HepG2 (cell line): Measurements from ENCODE around the gene FBH1. TPM values are rescaled to one million over a fixed set of nuclear protein-coding genes. Genes with fewer than 3 reads are reported as not detected.

Experiments used
- ATF3 ChIP-seq: sonication (generic); formaldehyde crosslinking; IDR thresholded peaks from 2 replicates; pipeline ENCODE4 v1.4.0; 2020; ENCODE audit warnings: missing genetic modification reagents
- ATF7 ChIP-seq, 2 experiments: fragments of 450-650 bp in 1 of 2; sonication (generic) in 1 of 2; formaldehyde crosslinking in 1 of 2; IDR thresholded peaks; 2 replicates each; pipeline versions ENCODE4 v1.4.0 to v1.6.1; 2016 to 2020; ENCODE audit warnings: antibody characterized with exemption in 1 of 2, mild to moderate bottlenecking in 1 of 2, missing genetic modification reagents in 1 of 2
- DBP ChIP-seq: sonication (generic); formaldehyde crosslinking; IDR thresholded peaks from 2 replicates; pipeline ENCODE4 v1.4.0; 2020; ENCODE audit warnings: missing genetic modification reagents; ENCODE audit errors: not compliant biosample characterization
- E2F1 ChIP-seq: sonication (generic); formaldehyde crosslinking; IDR thresholded peaks from 2 replicates; pipeline ENCODE4 v1.5.0; 2020; ENCODE audit warnings: missing genetic modification reagents
- FOSL1 ChIP-seq: sonication (generic); formaldehyde crosslinking; IDR thresholded peaks from 2 replicates; pipeline ENCODE4 v1.9.0; 2021; ENCODE audit warnings: missing genetic modification reagents, borderline replicate concordance
- GATAD1 ChIP-seq: IDR thresholded peaks from 2 replicates; pipeline ENCODE4 v1.6.1; 2016; ENCODE audit warnings: missing genetic modification reagents, missing compliant biosample characterization
- IKZF5 ChIP-seq: IDR thresholded peaks from 2 replicates; pipeline ENCODE4 v1.6.1; 2018; ENCODE audit warnings: missing genetic modification reagents, mild to moderate bottlenecking, missing compliant biosample characterization
- JARID2 ChIP-seq: sonication (generic); formaldehyde crosslinking; IDR thresholded peaks from 2 replicates; pipeline ENCODE4 v1.8.1; 2023; ENCODE audit warnings: missing genetic modification reagents, inconsistent platforms; ENCODE audit not compliant: insufficient replicate concordance
- MAZ ChIP-seq, 2 experiments: sonication (generic) in 1 of 2; formaldehyde crosslinking in 1 of 2; IDR thresholded peaks; 2 replicates each; pipeline versions ENCODE4 v1.5.0 to v1.6.1; 2012 to 2020; ENCODE audit warnings: low read depth in 2 of 2, mild to moderate bottlenecking in 2 of 2, borderline replicate concordance in 1 of 2, improper control_type of control experiment in 1 of 2, low read length in 1 of 2, missing genetic modification reagents in 1 of 2, moderate library complexity in 1 of 2
- REL ChIP-seq: sonication (generic); formaldehyde crosslinking; conservative IDR thresholded peaks from 2 replicates; pipeline ENCODE4 v1.8.0; 2022; ENCODE audit warnings: mild to moderate bottlenecking, missing genetic modification reagents, moderate library complexity
- TOPORS ChIP-seq: sonication (generic); formaldehyde crosslinking; IDR thresholded peaks from 2 replicates; pipeline ENCODE4 v1.8.0; 2023; ENCODE audit warnings: mild to moderate bottlenecking, missing genetic modification reagents
- ZFP36 ChIP-seq: fragments of 150-350 bp; IDR thresholded peaks from 2 replicates; pipeline ENCODE4 v1.6.1; 2018; ENCODE audit warnings: borderline replicate concordance, low read length, low read depth; ENCODE audit not compliant: partially characterized antibody
- ZMYM3 ChIP-seq: sonication (generic); formaldehyde crosslinking; IDR thresholded peaks from 2 replicates; pipeline ENCODE4 v1.5.1; 2020; ENCODE audit warnings: mild to moderate bottlenecking, missing genetic modification reagents
- ZNF138 ChIP-seq: sonication (generic); formaldehyde crosslinking; IDR thresholded peaks from 2 replicates; pipeline ENCODE4 v1.5.0; 2020; ENCODE audit warnings: mild to moderate bottlenecking, low read depth, missing genetic modification reagents
- ZNF501 ChIP-seq: sonication (generic); formaldehyde crosslinking; IDR thresholded peaks from 2 replicates; pipeline ENCODE4 v1.5.1; 2020; ENCODE audit warnings: mild to moderate bottlenecking, moderate library complexity, missing genetic modification reagents
- ZNF503 ChIP-seq: sonication (generic); formaldehyde crosslinking; IDR thresholded peaks from 2 replicates; pipeline ENCODE4 v1.4.0; 2020; ENCODE audit warnings: missing genetic modification reagents
- ZNF598 ChIP-seq: sonication (generic); formaldehyde crosslinking; IDR thresholded peaks from 2 replicates; pipeline ENCODE4 v1.5.1; 2020; ENCODE audit warnings: mild to moderate bottlenecking, missing genetic modification reagents, borderline replicate concordance
- ZNF691 ChIP-seq: sonication (generic); formaldehyde crosslinking; IDR thresholded peaks from 2 replicates; pipeline ENCODE4 v1.4.0; 2020; ENCODE audit warnings: missing genetic modification reagents, low read depth, mild to moderate bottlenecking, borderline replicate concordance
- ZNF761 ChIP-seq: sonication (generic); formaldehyde crosslinking; conservative IDR thresholded peaks from 2 replicates; pipeline ENCODE4 v1.4.0; 2020; ENCODE audit warnings: mild to moderate bottlenecking, missing genetic modification reagents
- ZNF839 ChIP-seq: sonication (generic); formaldehyde crosslinking; IDR thresholded peaks from 2 replicates; pipeline ENCODE4 v1.4.0; 2020; ENCODE audit warnings: missing genetic modification reagents, mild to moderate bottlenecking, borderline replicate concordance
- polyA plus RNA-seq, 8 experiments: library from polyadenylated mRNA; depleted of rRNA in 3 of 8; stranded (reverse) in 7 of 8; unstranded in 1 of 8; fragments of >200 nt; fragmentation: Illumina TruSeq in 4 of 8; extraction: Trizol in 4 of 8; gene quantifications; 2 replicates each; pipeline versions ENCODE4 v1.2.1 to v1.2.3, GENCODE V29; 2011 to 2016; ENCODE audit warnings: low read depth in 4 of 8, missing spikeins in 1 of 8, mixed read lengths in 1 of 8; ENCODE audit not compliant: insufficient read depth in 1 of 8
- total RNA-seq, 5 experiments: library from RNA; depleted of rRNA; stranded (reverse); fragments of >200 nt; fragmentation: Illumina TruSeq; extraction: Trizol; gene quantifications; 2 replicates each; pipeline ENCODE4 v1.2.3, GENCODE V29; 2016; ENCODE audit warnings: low read depth in 1 of 5

FBH1 gene
- total and polyA plus RNA-seq, 2 of the 13 experiments (the other 11 are each of a cell fraction or from before 2014, with no cell fraction given): 48.8 to 60.3 TPM

- TF ChIP-seq ZFP36: no peak
- no peak; the same call in none of the 2 replicates for TF ChIP-seq MAZ (IDR thresholded peaks at IDR 0.05; ENCODE audit: borderline replicate concordance, low read depth, low read length)
- TF ChIP-seq MAZ (CRISPR knock-in tag; IDR thresholded peaks at IDR 0.05; ENCODE audit: low read depth): peak; percentile 71
- peak; percentile 53 for TF ChIP-seq DBP (CRISPR knock-in tag)
- TF ChIP-seq ZNF691 (CRISPR knock-in tag): peak; percentile 77; the same call in 1 of the 2 replicates
- TF ChIP-seq ATF3 (CRISPR knock-in tag): no peak; the same call in 1 of the 2 replicates
- peak; percentile 45; the same call in 1 of the 2 replicates for TF ChIP-seq GATAD1 (CRISPR knock-in tag)
- no peak for TF ChIP-seq ZNF138 (CRISPR knock-in tag)
- TF ChIP-seq JARID2: no peak
- TF ChIP-seq ZNF839 (CRISPR knock-in tag): no peak
- no peak for TF ChIP-seq ZNF598 (CRISPR knock-in tag)
- TF ChIP-seq ZNF503 (CRISPR knock-in tag): peak; percentile 38; the same call in 1 of the 2 replicates
- peak; percentile 81 for TF ChIP-seq E2F1
- TF ChIP-seq TOPORS (CRISPR knock-in tag): peak; percentile 69; the same call in 1 of the 2 replicates
- TF ChIP-seq REL (CRISPR knock-in tag): 0 out of 2 replicates have a peak, but pooled peaks have one; percentile 41
- peak; percentile 62 for TF ChIP-seq ZNF501 (CRISPR knock-in tag)
- TF ChIP-seq ATF7 (IDR thresholded peaks at IDR 0.05): no peak
- TF ChIP-seq ATF7 (CRISPR knock-in tag; IDR thresholded peaks at IDR 0.05): no peak
- TF ChIP-seq FOSL1 (CRISPR knock-in tag): 0 out of 2 replicates have a peak, but pooled peaks have one; percentile 27
- no peak; the same call in 1 of the 2 replicates for TF ChIP-seq ZNF761 (CRISPR knock-in tag)
- peak; percentile 73; the same call in 1 of the 2 replicates for TF ChIP-seq IKZF5 (CRISPR knock-in tag)
- TF ChIP-seq ZMYM3 (CRISPR knock-in tag): no peak
Measured at GRCh38 chr10:5889624-5890451, at the start of gene FBH1, which contains the start of gene ANKRD16 (continued).
